ENCODE data around the gene ZNHIT2.

Gene ZNHIT2

GRCh38 chr11:65134952-65135632 lies 17.6 kb upstream of the ZNHIT2 start:
- peak; percentile 91 for DNase-seq (ENCODE audit: low read depth, low spot score)
- H3K27ac ChIP-seq = peak overlapping the region; percentile 97

GRCh38 chr11:65134240-65134951 lies 16.9 kb upstream of the ZNHIT2 start, which contains the start of gene SYVN1:
Gene SYVN1, minus strand, starts transcription at chr11:65134519. Its CDS starts 918 bp downstream, at chr11:65133601.
- no peak for DNase-seq (ENCODE audit: low read depth, low spot score)
- peak within 1 kb of the TSS; percentile 97 for H3K27ac ChIP-seq

- no peak for DNase-seq (ENCODE audit: low read depth, low spot score)
Measured at GRCh38 chr11:65133724-65134123, 16.2 kb upstream of the ZNHIT2 start.

GRCh38 chr11:65132988-65133700 lies 15.6 kb upstream of the ZNHIT2 start:
- no peak for DNase-seq (ENCODE audit: low read depth, low spot score)
- peak overlapping the region; percentile 97 for H3K27ac ChIP-seq

More at GRCh38 chr11:65133724-65134123, 16.2 kb upstream of the ZNHIT2 start:
- peak overlapping the region; percentile 97 for H3K27ac ChIP-seq

GRCh38 chr11:65132238-65132987 lies 14.9 kb upstream of the ZNHIT2 start:
- DNase-seq (ENCODE audit: low read depth, low spot score) = no peak
- H3K27ac ChIP-seq = peak overlapping the region; percentile 97

- H3K27ac ChIP-seq = no peak overlapping the region
- DNase-seq (ENCODE audit: low read depth, low spot score) = no peak
Measured at GRCh38 chr11:65131895-65132237, 14.4 kb upstream of the ZNHIT2 start.

GRCh38 chr11:65131417-65131776 lies 13.9 kb upstream of the ZNHIT2 start:
- DNase-seq (ENCODE audit: low read depth, low spot score) = no peak
- no peak overlapping the region for H3K27ac ChIP-seq

- no peak for DNase-seq (ENCODE audit: low read depth, low spot score)
- no peak overlapping the region for H3K27ac ChIP-seq
Measured at GRCh38 chr11:65130631-65131416, 13.3 kb upstream of the ZNHIT2 start.

- H3K27ac ChIP-seq = no peak overlapping the region
- no peak for DNase-seq (ENCODE audit: low read depth, low spot score)
Measured at GRCh38 chr11:65129649-65130441, 12.3 kb upstream of the ZNHIT2 start.

GRCh38 chr11:65128182-65129145 lies 11.0 kb upstream of the ZNHIT2 start:
- no peak for DNase-seq (ENCODE audit: low read depth, low spot score)
- no peak overlapping the region for H3K27ac ChIP-seq

- no peak overlapping the region for H3K27ac ChIP-seq
- no peak for DNase-seq (ENCODE audit: low read depth, low spot score)
Measured at GRCh38 chr11:65127473-65128181, 10.1 kb upstream of the ZNHIT2 start.

GRCh38 chr11:65126624-65127274 lies 9.2 kb upstream of the ZNHIT2 start:
- no peak for DNase-seq (ENCODE audit: low read depth, low spot score)

GRCh38 chr11:65125197-65126056 lies 7.9 kb upstream of the ZNHIT2 start:
- DNase-seq (ENCODE audit: low read depth, low spot score) = no peak
- H3K27ac ChIP-seq = no peak overlapping the region

More at GRCh38 chr11:65126624-65127274, 9.2 kb upstream of the ZNHIT2 start:
- H3K27ac ChIP-seq = no peak overlapping the region

- H3K27ac ChIP-seq = no peak overlapping the region
- no peak for DNase-seq (ENCODE audit: low read depth, low spot score)
Measured at GRCh38 chr11:65124480-65125196, 7.1 kb upstream of the ZNHIT2 start.
